Lung (tissue), 12 donors: Measurements from ENCODE around the gene RASAL1. TPM values are rescaled to one million over a fixed set of nuclear protein-coding genes. Genes with fewer than 3 reads are reported as not detected.

Experiments used
- ATAC-seq: fragments of 200-7000 bp; cut with Tn5 transposase; one replicate; pipeline ENCODE4 v1.9.1; 2020; ENCODE audit warnings: moderate number of reproducible peaks; ENCODE audit not compliant: insufficient read depth, low FRiP score
- DNase-seq, 3 donors: peaks; one replicate each; pipeline ENCODE4 v3.0.0-alpha.2; 2013 to 2017
- H3K27ac ChIP-seq, 2 donors: one replicate each; pipeline ENCODE4 v1.5.1; 2013; ENCODE audit warnings: mild to moderate bottlenecking in 2 of 2, moderate library complexity in 2 of 2, control low read depth in 1 of 2, inconsistent platforms in 1 of 2, low read depth in 1 of 2, low read length in 1 of 2
- H3K27me3 ChIP-seq, 3 donors: one replicate each; pipeline ENCODE4 v1.5.1; 2013; ENCODE audit warnings: low read length in 2 of 3; ENCODE audit not compliant: control insufficient read depth in 3 of 3, insufficient read depth in 3 of 3
- H3K36me3 ChIP-seq, 4 donors: one replicate each; pipeline ENCODE4 v1.5.1; 2013; ENCODE audit warnings: low read length in 4 of 4, mild to moderate bottlenecking in 1 of 4, moderate library complexity in 1 of 4; ENCODE audit not compliant: control insufficient read depth in 4 of 4, insufficient read depth in 4 of 4
- H3K4me1 ChIP-seq, 5 donors: one replicate each; pipeline ENCODE4 v1.5.1; 2013; ENCODE audit warnings: low read length in 5 of 5, mild to moderate bottlenecking in 2 of 5, moderate library complexity in 1 of 5; ENCODE audit not compliant: control insufficient read depth in 5 of 5, insufficient read depth in 5 of 5
- H3K4me3 ChIP-seq: one replicate; pipeline ENCODE4 v1.5.1; 2013; ENCODE audit warnings: mild to moderate bottlenecking, control low read depth, moderate library complexity
- H3K9ac ChIP-seq, 2 donors: one replicate each; pipeline ENCODE4 v1.5.1; 2013; ENCODE audit warnings: low read length in 2 of 2, control low read depth in 1 of 2; ENCODE audit not compliant: insufficient read depth in 1 of 2
- H3K9me3 ChIP-seq, 4 donors: one replicate each; pipeline ENCODE4 v1.5.1; 2013; ENCODE audit warnings: low read length in 3 of 4, mild to moderate bottlenecking in 1 of 4, moderate library complexity in 1 of 4; ENCODE audit not compliant: control insufficient read depth in 4 of 4, insufficient read depth in 3 of 4
- WGBS, 2 donors: extraction: QIAGEN DNeasy Blood & Tissue Kit; methylation state at CpG; one replicate each; pipeline ENCODE4 v1.1.7; 2013; 5-methylcytosine and 5-hydroxymethylcytosine counted together
- polyA plus RNA-seq, 2 donors: library from polyadenylated mRNA; stranded (reverse); fragments of 200-250 nt; gene quantifications; one replicate each; pipeline ENCODE4 v1.2.1, GENCODE V29; 2013
- total RNA-seq, 2 donors: library from RNA; depleted of rRNA in 1 of 2; stranded (reverse); fragments of >200 nt in 1 of 2; gene quantifications; one replicate each; pipeline ENCODE4 v1.2.1, GENCODE V29; 2014 to 2021
- TF ChIP-seq, protein P1 (sequence below): IDR thresholded peaks from 2 replicates; pipeline ENCODE4 v1.5.1; 2012; ENCODE audit warnings: mild to moderate bottlenecking; ENCODE audit errors: control extremely low read depth, extremely low read depth
- donor health status: control.
- donor health status: control.
- donor health status: Bipolar disorder and iron deficiency.
- donor health status: healthy.
- donor health status: DM: yes; HTN: yes; CAD: no.

The RASAL1 gene
- total and polyA plus RNA-seq, 4 donors = 0.09 to 1.8 (median 0.62) TPM

DNA sequence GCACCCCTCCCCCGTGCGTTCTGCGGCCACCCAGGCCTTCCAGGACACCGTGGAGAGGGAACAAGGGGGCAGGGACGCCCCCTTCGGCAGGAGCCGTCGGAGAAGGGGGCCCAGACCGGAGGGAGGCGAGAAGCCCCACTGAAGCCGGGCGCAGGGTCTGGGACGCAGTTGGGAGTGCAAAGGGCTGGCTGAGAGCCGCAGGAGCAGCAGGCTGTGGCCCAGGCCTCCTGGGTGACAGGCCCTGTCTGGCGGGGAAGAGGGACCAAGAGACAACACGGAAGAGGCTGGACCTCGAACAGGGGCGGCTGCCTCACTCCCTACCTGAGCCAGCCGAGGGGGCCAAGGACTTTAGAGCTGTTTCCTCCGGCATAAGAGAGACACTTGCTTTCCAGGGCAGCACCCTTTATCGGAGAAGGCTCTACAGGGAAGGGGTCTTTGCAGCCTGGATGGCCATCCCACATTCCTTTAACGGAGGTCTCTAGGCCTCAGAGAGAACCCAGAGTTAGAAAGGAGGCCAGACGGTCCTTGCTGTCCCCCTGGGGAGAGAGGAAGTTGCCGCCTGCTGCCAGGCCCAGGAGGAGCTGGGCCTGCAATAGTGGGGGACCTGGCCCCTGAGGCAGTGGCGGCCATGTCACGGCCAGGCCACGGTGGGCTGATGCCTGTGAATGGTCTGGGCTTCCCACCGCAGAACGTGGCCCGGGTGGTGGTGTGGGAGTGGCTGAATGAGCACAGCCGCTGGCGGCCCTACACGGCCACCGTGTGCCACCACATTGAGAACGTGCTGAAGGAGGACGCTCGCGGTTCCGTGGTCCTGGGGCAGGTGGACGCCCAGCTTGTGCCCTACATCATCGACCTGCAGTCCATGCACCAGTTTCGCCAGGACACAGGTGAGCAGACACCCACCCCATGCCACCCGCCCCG lies 77.7 kb downstream of the RASAL1 start:
- ATAC-seq = no peak
- no peak for DNase-seq
- Histone ChIP-seq H3K36me3 (no peaks in the 10 kb centered on the region), H3K4me1 (peaks cover 0 to 4% (median 0%) of the 10 kb centered on the region in 5 donors), H3K27me3 (peaks cover 5 to 37% (median 19%) of the 10 kb centered on the region in 3 donors), H3K9me3 (peaks cover 0 to 8% (median 0%) of the 10 kb centered on the region in 4 donors), H3K27ac (no peak overlapping the region), H3K4me3 (no peak overlapping the region), H3K9ac (no peak overlapping the region)
- TF ChIP-seq, protein P1, sequence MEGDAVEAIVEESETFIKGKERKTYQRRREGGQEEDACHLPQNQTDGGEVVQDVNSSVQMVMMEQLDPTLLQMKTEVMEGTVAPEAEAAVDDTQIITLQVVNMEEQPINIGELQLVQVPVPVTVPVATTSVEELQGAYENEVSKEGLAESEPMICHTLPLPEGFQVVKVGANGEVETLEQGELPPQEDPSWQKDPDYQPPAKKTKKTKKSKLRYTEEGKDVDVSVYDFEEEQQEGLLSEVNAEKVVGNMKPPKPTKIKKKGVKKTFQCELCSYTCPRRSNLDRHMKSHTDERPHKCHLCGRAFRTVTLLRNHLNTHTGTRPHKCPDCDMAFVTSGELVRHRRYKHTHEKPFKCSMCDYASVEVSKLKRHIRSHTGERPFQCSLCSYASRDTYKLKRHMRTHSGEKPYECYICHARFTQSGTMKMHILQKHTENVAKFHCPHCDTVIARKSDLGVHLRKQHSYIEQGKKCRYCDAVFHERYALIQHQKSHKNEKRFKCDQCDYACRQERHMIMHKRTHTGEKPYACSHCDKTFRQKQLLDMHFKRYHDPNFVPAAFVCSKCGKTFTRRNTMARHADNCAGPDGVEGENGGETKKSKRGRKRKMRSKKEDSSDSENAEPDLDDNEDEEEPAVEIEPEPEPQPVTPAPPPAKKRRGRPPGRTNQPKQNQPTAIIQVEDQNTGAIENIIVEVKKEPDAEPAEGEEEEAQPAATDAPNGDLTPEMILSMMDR = no peak
- WGBS, 2 donors = 65 to 71% methylated on average over 44 of the region's 44 CpGs

- H3K27me3 ChIP-seq = peaks cover 5 to 31% (median 19%) of the 10 kb centered on the region in 3 donors
- no peak for ATAC-seq
These were observed 78.7 kb downstream of the RASAL1 start, which contains the start of gene DTX1 for GRCh38 chr12:113056631-113057488. TSS of gene DTX1 (plus strand) at chr12:113056730. CDS start at chr12:113058193, 1,463 bp downstream.

GRCh38 chr12:113056381-113056630 lies 79.3 kb downstream of the RASAL1 start:
- DNase-seq = no peak
- no peaks in the 10 kb centered on the region for H3K36me3 ChIP-seq
- H3K27ac ChIP-seq = no peak overlapping the region
- ATAC-seq = no peak
- H3K27me3 ChIP-seq = peaks cover 5 to 31% (median 19%) of the 10 kb centered on the region in 3 donors
- no peak overlapping the region for H3K4me3 ChIP-seq
- peaks cover 0 to 6% (median 0%) of the 10 kb centered on the region in 4 donors for H3K9me3 ChIP-seq
- 9 to 14% methylated on average over 8 of the region's 8 CpGs for WGBS, 2 donors
- H3K4me1 ChIP-seq = peaks cover 0 to 4% (median 0%) of the 10 kb centered on the region in 5 donors
- TF ChIP-seq, protein P1 = no peak
- no peak overlapping the region for H3K9ac ChIP-seq

More at GRCh38 chr12:113056631-113057488, 78.7 kb downstream of the RASAL1 start, which contains the start of gene DTX1:
- H3K36me3 ChIP-seq = no peaks in the 10 kb centered on the region
- TF ChIP-seq, protein P1 = no peak
- H3K4me3 ChIP-seq = peak within 1 kb of the TSS; percentile 20
- H3K27ac ChIP-seq = no peak within 1 kb of the TSS
- H3K4me1 ChIP-seq = peaks cover 0 to 4% (median 0%) of the 10 kb centered on the region in 5 donors
- no peak within 1 kb of the TSS for H3K9ac ChIP-seq
- peaks cover 0 to 6% (median 0%) of the 10 kb centered on the region in 4 donors for H3K9me3 ChIP-seq
- WGBS, 2 donors = 1 to 2% methylated on average over 50 to 93 of the region's 94 CpGs
- DNase-seq = peak in 2 of 3 donors; percentile 20 to 31
